Measurements from ENCODE around the gene FANCB.

Gene FANCB

GRCh38 chrX:14872851-14873675, at the start of gene FANCB, which contains the start of gene MOSPD2:
FANCB (minus strand) TSS chrX:14873069; CDS start chrX:14865510, 7,559 bp downstream.
MOSPD2 (plus strand) TSS chrX:14873421; CDS start chrX:14873529, 108 bp downstream.
- DNase-seq (ENCODE audit: low read depth in 1 of 2, low spot score in 1 of 2): peak; percentile 84 to 86

GRCh38 chrX:14922437-14922836, 49.6 kb upstream of the FANCB start:
- no peak for DNase-seq (ENCODE audit: low read depth in 1 of 2, low spot score in 1 of 2)

- no peak for DNase-seq (ENCODE audit: low read depth in 1 of 2, low spot score in 1 of 2)
These were observed 47.3 kb upstream of the FANCB start for GRCh38 chrX:14920196-14920595.

GRCh38 chrX:14919407-14919806, 46.5 kb upstream of the FANCB start:
- DNase-seq (ENCODE audit: low read depth in 1 of 2, low spot score in 1 of 2): no peak

- no peak for DNase-seq (ENCODE audit: low read depth in 1 of 2, low spot score in 1 of 2)
These were observed 43.3 kb upstream of the FANCB start for GRCh38 chrX:14916017-14916674.

- DNase-seq (ENCODE audit: low read depth in 1 of 2, low spot score in 1 of 2): no peak
These were observed 42.7 kb upstream of the FANCB start for GRCh38 chrX:14915596-14915995.

- no peak for DNase-seq (ENCODE audit: low read depth in 1 of 2, low spot score in 1 of 2)
These were observed 40.4 kb upstream of the FANCB start for GRCh38 chrX:14913241-14913640.

GRCh38 chrX:14903891-14904290, 31.0 kb upstream of the FANCB start:
- DNase-seq (ENCODE audit: low read depth in 1 of 2, low spot score in 1 of 2): no peak

GRCh38 chrX:14902537-14902936, 29.7 kb upstream of the FANCB start:
- DNase-seq (ENCODE audit: low read depth in 1 of 2, low spot score in 1 of 2): no peak

GRCh38 chrX:14899607-14900006, 26.7 kb upstream of the FANCB start:
- no peak for DNase-seq (ENCODE audit: low read depth in 1 of 2, low spot score in 1 of 2)

GRCh38 chrX:14897042-14897441, 24.2 kb upstream of the FANCB start:
- no peak for DNase-seq (ENCODE audit: low read depth in 1 of 2, low spot score in 1 of 2)

- no peak for DNase-seq (ENCODE audit: low read depth in 1 of 2, low spot score in 1 of 2)
These were observed 23.4 kb upstream of the FANCB start for GRCh38 chrX:14896273-14896672.

- no peak for DNase-seq (ENCODE audit: low read depth in 1 of 2, low spot score in 1 of 2)
These were observed 13.4 kb upstream of the FANCB start for GRCh38 chrX:14886252-14886651.

GRCh38 chrX:14884714-14885113, 11.8 kb upstream of the FANCB start:
- DNase-seq (ENCODE audit: low read depth in 1 of 2, low spot score in 1 of 2): no peak

GRCh38 chrX:14883826-14884225, 11.0 kb upstream of the FANCB start:
- DNase-seq (ENCODE audit: low read depth in 1 of 2, low spot score in 1 of 2): no peak

- no peak for DNase-seq (ENCODE audit: low read depth in 1 of 2, low spot score in 1 of 2)
These were observed 2.8 kb upstream of the FANCB start for GRCh38 chrX:14875624-14876023.

GRCh38 chrX:14873676-14874049, 794 bp upstream of the FANCB start:
- DNase-seq (ENCODE audit: low read depth in 1 of 2, low spot score in 1 of 2): no peak

- DNase-seq (ENCODE audit: low read depth in 1 of 2, low spot score in 1 of 2): no peak
These were observed 514 bp downstream of the FANCB start for GRCh38 chrX:14872355-14872754.

- no peak for DNase-seq (ENCODE audit: low read depth in 1 of 2, low spot score in 1 of 2)
These were observed 1.1 kb downstream of the FANCB start for GRCh38 chrX:14871767-14872166.

GRCh38 chrX:14865201-14865600, 7.7 kb downstream of the FANCB start:
- DNase-seq (ENCODE audit: low read depth in 1 of 2, low spot score in 1 of 2): no peak

- DNase-seq (ENCODE audit: low read depth in 1 of 2, low spot score in 1 of 2): no peak
These were observed 8.2 kb downstream of the FANCB start for GRCh38 chrX:14864631-14865030.

GRCh38 chrX:14851526-14851925, 21.3 kb downstream of the FANCB start:
- no peak for DNase-seq (ENCODE audit: low read depth in 1 of 2, low spot score in 1 of 2)

- DNase-seq (ENCODE audit: low read depth in 1 of 2, low spot score in 1 of 2): no peak
These were observed 29.2 kb downstream of the FANCB start for GRCh38 chrX:14843666-14844065.

Data from stimulated activated CD4-positive, alpha-beta T cell treated with anti-CD3 and anti-CD28 coated beads, Interleukin-15, amount 100 ng/mL, for 1 hour (primary cell).